OCI-LY7 (cell line): ENCODE data around the gene SGMS2. TPM values are rescaled to one million over a fixed set of nuclear protein-coding genes. Genes with fewer than 3 reads are reported as not detected.

Experiments
- BruUV-seq: library from RNA; stranded (reverse); fragments of 400-500 nt; replicated peaks from 2 replicates; lab custom pipeline; 2021; lab: Mats Ljungman, UMichigan
- CTCF ChIA-PET: fragments of 300-600 bp; sonication (Branson Sonifier 250); formaldehyde crosslinking; loops from one replicate; lab custom pipeline; 2022; ENCODE audit warnings: antibody characterized with exemption; ENCODE audit not compliant: unreplicated experiment; lab: Charles Lee
- POLR2A ChIA-PET: fragments of 300-600 bp; sonication (Branson Sonifier 250); formaldehyde crosslinking; loops from one replicate; lab custom pipeline; 2022; ENCODE audit warnings: antibody characterized with exemption; lab: Charles Lee
- DNase-seq: peaks from one replicate; pipeline ENCODE4 v3.0.0-alpha.2; 2015; ENCODE audit warnings: low spot score
- H2AFZ ChIP-seq: fragments of 200-600 bp; sonication (generic), shearing (Covaris generic); 2 replicates; pipeline ENCODE4 v1.6.1; 2014; ENCODE audit warnings: mild to moderate bottlenecking, antibody characterized with exemption, low read length, moderate library complexity
- H3K27ac ChIP-seq: fragments of 200-600 bp; sonication (generic); 2 replicates; pipeline ENCODE4 v1.5.1; 2014; ENCODE audit warnings: mixed run types, low read depth, mild to moderate bottlenecking, moderate library complexity, low read length, inconsistent platforms; ENCODE audit not compliant: poor library complexity, severe bottlenecking
- H3K36me3 ChIP-seq: fragments of 200-600 bp; sonication (generic); 2 replicates; pipeline ENCODE4 v1.6.1; 2014; ENCODE audit warnings: mild to moderate bottlenecking, antibody characterized with exemption, low read length, moderate library complexity, mixed read lengths; ENCODE audit not compliant: insufficient read depth
- H3K4me1 ChIP-seq: fragments of 200-600 bp; sonication (generic); 2 replicates; pipeline ENCODE4 v1.5.1; 2014; ENCODE audit warnings: mild to moderate bottlenecking, low read length; ENCODE audit not compliant: insufficient read depth, poor library complexity, severe bottlenecking
- H3K4me2 ChIP-seq: fragments of 200-600 bp; sonication (generic); 2 replicates; pipeline ENCODE4 v1.6.1; 2014; ENCODE audit warnings: mild to moderate bottlenecking, low read length
- H3K4me3 ChIP-seq: fragments of 200-600 bp; sonication (generic); 2 replicates; pipeline ENCODE4 v1.5.1; 2014; ENCODE audit warnings: mild to moderate bottlenecking, low read depth, low read length; ENCODE audit not compliant: poor library complexity, severe bottlenecking
- H3K79me2 ChIP-seq: fragments of 200-600 bp; sonication (generic); 2 replicates; pipeline ENCODE4 v1.6.1; 2016; ENCODE audit warnings: low read depth, mild to moderate bottlenecking, low read length, moderate library complexity, mixed read lengths; ENCODE audit not compliant: insufficient read depth
- H3K9me2 ChIP-seq: fragments of 200-600 bp; sonication (generic); 2 replicates; pipeline ENCODE4 v1.6.1; 2016; ENCODE audit warnings: mild to moderate bottlenecking, low read length, mixed read lengths; ENCODE audit not compliant: insufficient read depth
- H3K9me3 ChIP-seq: fragments of 200-600 bp; sonication (generic); 2 replicates; pipeline ENCODE4 v1.6.1; 2014; ENCODE audit warnings: mild to moderate bottlenecking, mixed run types, low read length, mixed read lengths
- H4K20me1 ChIP-seq: fragments of 200-600 bp; sonication (generic); 2 replicates; pipeline ENCODE4 v1.6.1; 2014; ENCODE audit warnings: mild to moderate bottlenecking, antibody characterized with exemption, low read length, moderate library complexity, mixed read lengths; ENCODE audit not compliant: insufficient read depth
- CTCF ChIP-seq: fragments of 200-600 bp; sonication (generic); conservative IDR thresholded peaks from 2 replicates; pipeline ENCODE4 v1.5.1; 2014; ENCODE audit warnings: mild to moderate bottlenecking, antibody characterized with exemption, low read length, moderate library complexity, mixed read lengths
- EZH2phosphoT487 ChIP-seq: fragments of 200-600 bp; sonication (generic); IDR thresholded peaks from 2 replicates; pipeline ENCODE4 v1.6.1; 2018; ENCODE audit warnings: low read depth, borderline replicate concordance, mild to moderate bottlenecking, mixed run types, antibody characterized with exemption, low read length, moderate library complexity, mixed read lengths
- intact Hi-C: fragments of 100-400 bp; cut with micrococcal nuclease; formaldehyde crosslinking; loops from one replicate; pipeline ENCODE4 v1.10.0; 2022; ENCODE audit not compliant: unreplicated experiment
- total RNA-seq, 2 experiments: library from RNA; depleted of rRNA in 1 of 2; stranded (reverse); fragments of >200 nt in 1 of 2; shearing (Covaris generic) in 1 of 2; gene quantifications; 2 replicates each; pipeline ENCODE4 v1.2.3, GENCODE V29; 2014 to 2022

SGMS2 gene
- total RNA-seq, 2 experiments from 2014 or later, result not detected

GRCh38 chr4:107930821-107931774, 106.4 kb downstream of the SGMS2 start, which contains the start of gene CYP2U1:
Gene CYP2U1, plus strand, starts transcription at chr4:107931549. Its CDS starts 95 bp downstream, at chr4:107931644.
- intact Hi-C loops, result loop anchor here (5.0 to 10.0 kb wide), 2 partner anchors 236 to 1616 kb away; partner anchors contain the start of genes AIMP1, LEF1 and TBCK
- Histone ChIP-seq H2AFZ (peak within 1 kb of the TSS; percentile 66), H3K27ac (peak within 1 kb of the TSS; percentile 41), H3K36me3 (no peaks in the 10 kb centered on the region; the same call in 1 of the 2 replicates), H3K4me1 (peaks cover 36% of the 10 kb centered on the region), H3K9me3 (no peaks in the 10 kb centered on the region), H4K20me1 (no peaks in the 10 kb centered on the region), H3K4me2 (peak within 1 kb of the TSS; percentile 81), H3K79me2 (no peaks in the 10 kb centered on the region), H3K4me3 (peak within 1 kb of the TSS; percentile 75), H3K9me2 (no peaks in the 10 kb centered on the region)
- BruUV-seq, result no TSS peak
- ChIA-PET CTCF (interaction anchor here (0.9 kb wide), 1 partner anchor 25 kb away, joined by 3 read pairs; no protein-coding TSS in a partner anchor), POLR2A (interaction anchor here (0.6 to 2.5 kb wide), 3 partner anchors 58 to 244 kb away, joined by 3 to 8 read pairs (median 4); no protein-coding TSS in a partner anchor)
- DNase-seq, result peak; percentile 76
- TF ChIP-seq EZH2phosphoT487 (no peak), CTCF (0 out of 2 replicates have a peak, but pooled peaks have one; percentile 18)

- peak overlapping the region; percentile 41 for H3K27ac ChIP-seq
These were observed 107.1 kb downstream of the SGMS2 start for GRCh38 chr4:107931775-107932321.

More at GRCh38 chr4:107931775-107932321, 107.1 kb downstream of the SGMS2 start:
- Histone ChIP-seq H3K9me2 (no peaks in the 10 kb centered on the region), H3K9me3 (no peaks in the 10 kb centered on the region), H3K4me2 (peak overlapping the region; percentile 81), H3K36me3 (no peaks in the 10 kb centered on the region; the same call in 1 of the 2 replicates), H3K4me1 (peaks cover 36% of the 10 kb centered on the region), H4K20me1 (no peaks in the 10 kb centered on the region), H3K79me2 (no peaks in the 10 kb centered on the region), H3K4me3 (peak overlapping the region; percentile 75), H2AFZ (peak overlapping the region; percentile 66; the same call in 1 of the 2 replicates)
- intact Hi-C loops, result loop anchor here (1.0 to 10.0 kb wide), 5 partner anchors 57 to 1617 kb away; partner anchors contain the start of genes AIMP1, HADH, LEF1 and TBCK
- ChIA-PET CTCF (no interaction called here), POLR2A (interaction anchor here (2.5 kb wide), 1 partner anchor 60 kb away, joined by 8 read pairs; no protein-coding TSS in a partner anchor)
- peak; percentile 79 for DNase-seq
- TF ChIP-seq EZH2phosphoT487 (no peak), CTCF (no peak)
- BruUV-seq, result no TSS peak
